Karpas-422 (cell line): ENCODE results near the gene IRX2. TPM values are rescaled to one million over a fixed set of nuclear protein-coding genes. Genes with fewer than 3 reads are reported as not detected.

Source experiments
- DNase-seq: peaks from one replicate; pipeline ENCODE4 v3.0.0-alpha.2; 2015
- H2AFZ ChIP-seq: fragments of 200-600 bp; sonication (generic); 2 replicates; pipeline ENCODE4 v1.6.1; 2014; ENCODE audit warnings: antibody characterized with exemption, low read length, mixed read lengths
- H3K27ac ChIP-seq: fragments of 200-600 bp; sonication (generic); 2 replicates; pipeline ENCODE4 v1.5.1; 2014; ENCODE audit warnings: mild to moderate bottlenecking, low read length, moderate library complexity
- H3K27me3 ChIP-seq: fragments of 200-600 bp; sonication (generic); 2 replicates; pipeline ENCODE4 v1.6.1; 2014; ENCODE audit warnings: low read length, mixed read lengths
- H3K36me3 ChIP-seq: fragments of 200-600 bp; sonication (generic); 2 replicates; pipeline ENCODE4 v1.6.1; 2014; ENCODE audit warnings: low read length, mixed read lengths; ENCODE audit not compliant: insufficient read depth
- H3K4me1 ChIP-seq: fragments of 200-600 bp; sonication (generic); 2 replicates; pipeline ENCODE4 v1.6.1; 2014; ENCODE audit warnings: mild to moderate bottlenecking, low read length, mixed read lengths
- H3K4me2 ChIP-seq: fragments of 200-600 bp; sonication (generic); 2 replicates; pipeline ENCODE4 v1.6.1; 2014; ENCODE audit warnings: low read length, low read depth, mild to moderate bottlenecking; ENCODE audit not compliant: poor library complexity, severe bottlenecking
- H3K4me3 ChIP-seq: fragments of 200-600 bp; sonication (generic); 2 replicates; pipeline ENCODE4 v1.5.1; 2014; ENCODE audit warnings: mild to moderate bottlenecking, antibody characterized with exemption, low read length, mixed read lengths
- H3K79me2 ChIP-seq: fragments of 200-600 bp; sonication (generic); 2 replicates; pipeline ENCODE4 v1.6.1; 2014; ENCODE audit warnings: mild to moderate bottlenecking, low read length, mixed read lengths
- H3K9ac ChIP-seq: fragments of 200-600 bp; sonication (generic); 2 replicates; pipeline ENCODE4 v1.6.0; 2014; ENCODE audit warnings: low read length
- H3K9me2 ChIP-seq: fragments of 200-600 bp; sonication (generic), shearing (Covaris generic); replicated peaks from 2 replicates; pipeline ENCODE4 v1.6.0; 2014; ENCODE audit warnings: mild to moderate bottlenecking, low read length, moderate library complexity; ENCODE audit not compliant: insufficient read depth
- H3K9me3 ChIP-seq: fragments of 300-700, 200-600 bp; sonication (generic); 2 replicates; pipeline ENCODE4 v1.6.1; 2014; ENCODE audit warnings: low read length, mixed read lengths
- H4K20me1 ChIP-seq: fragments of 200-600 bp; sonication (generic); 2 replicates; pipeline ENCODE4 v1.6.1; 2014; ENCODE audit warnings: mild to moderate bottlenecking, antibody characterized with exemption, low read length, low read depth; ENCODE audit not compliant: insufficient read depth
- total RNA-seq: library from RNA; depleted of rRNA; stranded (reverse); fragments of >200 nt; shearing (Covaris generic); gene quantifications from 2 replicates; pipeline ENCODE4 v1.2.3, GENCODE V29; 2014; ENCODE audit warnings: low replicate concordance

IRX2 gene
- total RNA-seq, 1 experiment from 2014 or later: not detected

- Histone ChIP-seq H2AFZ (no peak overlapping the region), H3K4me3 (no peak overlapping the region), H3K4me2 (no peak overlapping the region), H3K27ac (no peak overlapping the region), H3K9me2 (no peaks in the 10 kb centered on the region), H3K9ac (no peak overlapping the region), H3K79me2 (no peaks in the 10 kb centered on the region), H4K20me1 (no peaks in the 10 kb centered on the region), H3K9me3 (peaks cover 5% of the 10 kb centered on the region; the same call in 1 of the 2 replicates), H3K27me3 (no peaks in the 10 kb centered on the region), H3K36me3 (no peaks in the 10 kb centered on the region), H3K4me1 (no peaks in the 10 kb centered on the region)
- no peak for DNase-seq
These were observed 2.5 kb downstream of the IRX2 start for GRCh38 chr5:2748861-2749513.

- Histone ChIP-seq H3K9me3 (peaks cover 5% of the 10 kb centered on the region; the same call in 1 of the 2 replicates), H3K27ac (no peak overlapping the region), H3K4me1 (no peaks in the 10 kb centered on the region), H3K9me2 (no peaks in the 10 kb centered on the region), H2AFZ (no peak overlapping the region), H3K9ac (no peak overlapping the region), H4K20me1 (no peaks in the 10 kb centered on the region), H3K27me3 (no peaks in the 10 kb centered on the region), H3K4me2 (no peak overlapping the region), H3K36me3 (no peaks in the 10 kb centered on the region), H3K79me2 (no peaks in the 10 kb centered on the region), H3K4me3 (no peak overlapping the region)
- DNase-seq: no peak
These were observed 3.2 kb downstream of the IRX2 start for GRCh38 chr5:2748179-2748860.

- Histone ChIP-seq H3K27ac (no peak overlapping the region), H3K9ac (no peak overlapping the region), H3K9me2 (no peaks in the 10 kb centered on the region), H3K79me2 (no peaks in the 10 kb centered on the region), H3K4me2 (no peak overlapping the region), H3K27me3 (no peaks in the 10 kb centered on the region), H3K4me1 (no peaks in the 10 kb centered on the region), H2AFZ (no peak overlapping the region), H3K36me3 (no peaks in the 10 kb centered on the region), H3K9me3 (peaks cover 2% of the 10 kb centered on the region; the same call in 1 of the 2 replicates), H3K4me3 (no peak overlapping the region), H4K20me1 (no peaks in the 10 kb centered on the region)
- no peak for DNase-seq
These were observed 3.9 kb downstream of the IRX2 start for GRCh38 chr5:2747363-2748162.

GRCh38 chr5:2746561-2747032, 4.9 kb downstream of the IRX2 start:
- Histone ChIP-seq H3K4me2 (no peak overlapping the region), H3K9me3 (peaks cover 4% of the 10 kb centered on the region; the same call in 1 of the 2 replicates), H2AFZ (no peak overlapping the region), H3K4me3 (no peak overlapping the region), H3K9ac (no peak overlapping the region), H3K36me3 (no peaks in the 10 kb centered on the region), H3K27ac (no peak overlapping the region), H3K4me1 (no peaks in the 10 kb centered on the region), H3K27me3 (no peaks in the 10 kb centered on the region), H3K9me2 (no peaks in the 10 kb centered on the region), H3K79me2 (no peaks in the 10 kb centered on the region), H4K20me1 (no peaks in the 10 kb centered on the region)
- DNase-seq: no peak

- no peaks in the 10 kb centered on the region for H3K79me2 ChIP-seq
- H3K4me1 ChIP-seq: no peaks in the 10 kb centered on the region
- no peak for DNase-seq
- no peak overlapping the region for H3K4me3 ChIP-seq
- H3K9ac ChIP-seq: no peak overlapping the region
- no peaks in the 10 kb centered on the region for H4K20me1 ChIP-seq
- no peak overlapping the region for H2AFZ ChIP-seq
- H3K4me2 ChIP-seq: no peak overlapping the region
- no peaks in the 10 kb centered on the region for H3K27me3 ChIP-seq
- H3K9me3 ChIP-seq: peaks cover 5% of the 10 kb centered on the region; the same call in 1 of the 2 replicates
- H3K27ac ChIP-seq: no peak overlapping the region
- no peaks in the 10 kb centered on the region for H3K36me3 ChIP-seq
- no peaks in the 10 kb centered on the region for H3K9me2 ChIP-seq
These were observed 7.0 kb downstream of the IRX2 start for GRCh38 chr5:2744485-2744884.

- H3K79me2 ChIP-seq: no peaks in the 10 kb centered on the region
- H3K27me3 ChIP-seq: no peaks in the 10 kb centered on the region
- H4K20me1 ChIP-seq: no peaks in the 10 kb centered on the region
- no peaks in the 10 kb centered on the region for H3K4me1 ChIP-seq
- H3K4me2 ChIP-seq: no peak overlapping the region
- H2AFZ ChIP-seq: no peak overlapping the region
- no peak overlapping the region for H3K27ac ChIP-seq
- H3K9ac ChIP-seq: no peak overlapping the region
- H3K4me3 ChIP-seq: no peak overlapping the region
- H3K9me3 ChIP-seq: peaks cover 5% of the 10 kb centered on the region; the same call in 1 of the 2 replicates
- no peaks in the 10 kb centered on the region for H3K36me3 ChIP-seq
- DNase-seq: no peak
- H3K9me2 ChIP-seq: no peaks in the 10 kb centered on the region
These were observed 8.4 kb downstream of the IRX2 start for GRCh38 chr5:2742921-2743679.

- H3K4me3 ChIP-seq: no peak overlapping the region
These were observed 9.5 kb downstream of the IRX2 start for GRCh38 chr5:2741956-2742355.

More at GRCh38 chr5:2741956-2742355, 9.5 kb downstream of the IRX2 start:
- Histone ChIP-seq H3K36me3 (no peaks in the 10 kb centered on the region), H3K9me2 (no peaks in the 10 kb centered on the region), H3K9ac (no peak overlapping the region), H3K27me3 (no peaks in the 10 kb centered on the region), H3K79me2 (no peaks in the 10 kb centered on the region), H3K4me1 (no peaks in the 10 kb centered on the region), H3K9me3 (peaks cover 5% of the 10 kb centered on the region; the same call in 1 of the 2 replicates), H4K20me1 (no peaks in the 10 kb centered on the region), H2AFZ (no peak overlapping the region), H3K27ac (no peak overlapping the region), H3K4me2 (no peak overlapping the region)
- no peak for DNase-seq
